Endometrial microvascular endothelial cells (primary cell): ENCODE data around the gene ILK. TPM values are rescaled to one million over a fixed set of nuclear protein-coding genes. Genes with fewer than 3 reads are reported as not detected.

Experiments
- in situ Hi-C: cut with HindIII; loops from 2 replicates; pipeline ENCODE4 v1.10.0; 2017; ENCODE audit warnings: low sequenced_read_pairs, low pct_unique_long_range_greater_than_20kb; ENCODE audit errors: inconsistent ontology term
- total RNA-seq: library from RNA; depleted of rRNA; stranded (reverse); fragments of >200 nt; gene quantifications from one replicate; pipeline ENCODE4 v1.2.3, GENCODE V29; 2015; ENCODE audit errors: inconsistent ontology term

The ILK gene
- total RNA-seq, 1 donor from 2014 or later, result 247 TPM

DNA sequence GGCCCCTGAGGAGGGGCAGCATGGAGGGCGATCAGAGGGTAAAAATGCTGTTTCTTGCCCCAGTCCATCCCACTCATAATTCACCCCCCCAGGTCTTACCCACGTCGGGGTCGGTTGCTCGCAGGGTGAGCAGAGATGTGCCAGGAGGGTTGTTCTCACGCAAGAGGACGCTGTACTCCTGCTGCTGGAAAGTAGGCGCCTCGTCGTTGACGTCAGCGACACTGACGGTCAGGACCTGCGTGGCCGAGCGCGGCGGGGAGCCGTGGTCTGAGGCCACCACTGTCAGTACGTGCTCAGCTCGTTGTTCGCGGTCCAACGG is 26.0 kb downstream of the ILK start:
- in situ Hi-C loops, result no loop called here

DNA sequence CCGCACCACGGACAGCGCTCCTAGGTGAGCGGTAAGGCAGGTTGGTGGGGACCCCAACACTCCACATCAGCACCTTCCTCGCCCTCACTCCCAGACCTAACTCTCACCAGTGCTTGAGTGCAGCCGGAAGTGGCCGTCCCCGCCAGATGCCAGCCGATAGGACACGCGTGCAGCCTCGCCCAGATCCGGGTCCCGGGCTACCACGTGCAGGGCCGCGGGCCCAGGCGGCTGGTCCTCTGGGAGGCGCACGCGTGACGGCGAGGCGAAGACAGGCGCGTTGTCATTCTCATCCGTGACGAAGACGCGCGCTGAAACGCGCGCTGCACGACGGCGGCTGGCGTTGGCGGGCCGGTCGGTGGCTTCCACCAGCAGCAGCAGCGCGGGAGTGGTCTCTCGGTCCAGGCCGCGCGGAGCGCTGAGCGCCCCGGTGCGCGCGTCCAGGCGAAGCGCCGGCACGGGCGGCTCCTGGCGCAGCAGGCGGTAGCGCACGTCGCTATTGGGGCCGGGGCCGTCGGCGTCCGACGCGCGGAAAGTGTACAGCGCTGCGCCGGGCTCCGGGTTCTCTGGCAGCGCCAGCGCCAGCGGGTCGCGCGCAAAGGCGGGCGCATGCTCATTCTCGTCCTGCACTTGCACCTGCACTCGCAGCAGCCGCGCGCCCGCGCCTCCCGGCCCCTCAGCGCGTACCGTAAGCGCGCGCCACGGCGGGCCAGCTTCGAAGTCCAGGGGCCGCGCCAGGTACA is 26.5 kb downstream of the ILK start:
- in situ Hi-C loops, result no loop called here

DNA sequence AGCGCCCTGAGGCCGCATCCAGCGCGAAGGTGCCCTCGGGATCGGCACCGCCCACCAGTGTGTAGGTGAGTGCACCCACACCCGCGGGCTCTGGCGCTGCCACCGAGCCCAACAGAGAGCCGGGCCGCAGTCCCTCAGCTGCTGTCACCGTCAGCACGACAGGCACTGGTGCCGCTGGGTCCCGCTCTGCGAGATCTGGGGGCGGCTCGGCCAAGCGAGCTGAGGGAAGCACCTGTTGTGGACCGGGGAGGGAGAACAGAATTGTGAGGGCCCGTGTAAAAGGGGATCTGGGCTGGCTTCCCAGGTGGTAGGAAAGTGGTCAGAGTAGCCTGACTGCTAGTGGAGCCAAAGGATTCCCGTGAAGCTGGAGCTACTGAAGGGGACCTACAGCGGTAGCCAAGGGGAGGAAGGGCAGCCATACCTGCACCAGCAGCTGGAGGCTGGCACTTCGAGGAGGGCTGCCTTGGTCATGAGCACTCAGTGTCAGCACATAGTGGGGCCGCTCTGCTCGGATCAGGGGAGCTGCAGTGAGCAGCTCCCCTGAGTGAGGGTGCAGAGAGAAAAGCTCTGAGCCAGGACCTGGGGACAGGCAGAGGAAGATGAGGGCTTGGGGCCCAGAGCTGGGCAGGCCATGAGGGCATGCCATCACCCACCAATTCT is 27.2 kb downstream of the ILK start:
- in situ Hi-C loops, result no loop called here

DNA sequence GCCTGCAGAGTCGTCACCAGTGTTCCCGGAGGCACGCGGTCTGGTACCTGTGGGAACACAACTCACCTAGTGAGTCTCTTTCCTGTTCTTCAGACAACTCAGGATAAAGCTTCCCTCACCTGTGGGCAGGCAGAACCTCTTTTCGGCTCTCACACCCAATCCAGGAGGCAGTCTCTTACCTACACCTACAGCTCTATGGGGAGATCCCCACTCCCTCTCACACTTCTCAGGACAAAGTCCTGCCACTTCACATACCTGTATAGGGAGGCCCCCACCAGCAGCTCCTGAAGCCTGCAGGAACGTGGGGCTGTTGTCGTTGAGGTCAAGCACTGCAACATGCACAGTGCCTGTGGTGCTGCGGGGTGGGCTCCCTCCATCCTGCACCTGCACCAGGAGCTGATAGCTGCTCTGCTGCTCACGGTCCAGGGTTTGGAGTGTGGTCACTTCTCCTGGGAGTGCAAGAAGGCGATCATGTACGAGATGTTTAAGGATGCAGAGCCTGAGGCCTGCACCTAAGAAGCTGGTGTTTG is 27.9 kb downstream of the ILK start:
- in situ Hi-C loops, result no loop called here

DNA sequence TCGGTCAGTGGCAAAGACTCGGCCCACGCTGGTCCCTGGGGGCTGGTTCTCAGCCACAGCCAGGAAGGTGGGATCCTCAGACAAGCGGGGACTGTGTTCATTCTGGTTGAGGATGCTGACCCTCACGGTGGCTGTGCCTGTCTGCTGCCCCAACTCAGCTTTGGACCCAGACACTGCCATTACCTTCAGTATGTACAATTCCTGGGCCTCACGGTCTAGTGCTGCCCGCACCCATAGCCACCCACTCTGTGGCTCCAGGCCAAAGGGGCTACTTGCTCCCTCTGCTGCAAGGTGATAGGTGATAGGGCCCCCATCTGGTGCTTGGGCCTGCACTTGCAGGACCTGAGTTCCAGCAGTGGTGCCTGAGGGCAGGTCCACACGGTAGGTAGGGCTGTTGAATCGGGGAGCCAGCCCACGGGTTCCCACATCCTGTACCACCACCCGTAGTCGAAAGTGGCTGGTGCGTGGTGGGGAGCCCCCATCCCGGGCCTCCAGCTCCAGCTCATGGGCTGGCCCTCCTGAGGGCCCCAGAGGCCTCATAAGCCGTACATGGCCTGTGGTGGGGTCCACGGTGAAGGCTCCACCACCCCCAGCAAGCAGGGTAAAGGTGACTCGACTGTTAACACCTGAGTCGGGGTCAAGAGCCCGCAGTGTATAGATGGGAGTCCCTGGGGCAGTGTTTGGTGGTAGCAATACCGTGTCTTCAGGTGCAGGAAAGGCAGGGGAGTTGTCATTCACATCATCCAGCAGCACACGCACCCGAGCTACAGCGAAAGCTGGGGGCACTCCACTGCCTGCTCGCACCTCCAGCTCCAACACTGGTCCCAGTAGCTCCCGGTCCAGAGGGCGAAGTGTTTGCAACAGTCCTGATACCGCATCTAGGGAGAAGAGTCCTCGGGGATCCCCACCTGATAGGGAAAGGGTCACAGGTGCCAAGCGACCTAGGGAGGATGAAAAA is 28.8 kb downstream of the ILK start:
- in situ Hi-C loops, result no loop called here

DNA sequence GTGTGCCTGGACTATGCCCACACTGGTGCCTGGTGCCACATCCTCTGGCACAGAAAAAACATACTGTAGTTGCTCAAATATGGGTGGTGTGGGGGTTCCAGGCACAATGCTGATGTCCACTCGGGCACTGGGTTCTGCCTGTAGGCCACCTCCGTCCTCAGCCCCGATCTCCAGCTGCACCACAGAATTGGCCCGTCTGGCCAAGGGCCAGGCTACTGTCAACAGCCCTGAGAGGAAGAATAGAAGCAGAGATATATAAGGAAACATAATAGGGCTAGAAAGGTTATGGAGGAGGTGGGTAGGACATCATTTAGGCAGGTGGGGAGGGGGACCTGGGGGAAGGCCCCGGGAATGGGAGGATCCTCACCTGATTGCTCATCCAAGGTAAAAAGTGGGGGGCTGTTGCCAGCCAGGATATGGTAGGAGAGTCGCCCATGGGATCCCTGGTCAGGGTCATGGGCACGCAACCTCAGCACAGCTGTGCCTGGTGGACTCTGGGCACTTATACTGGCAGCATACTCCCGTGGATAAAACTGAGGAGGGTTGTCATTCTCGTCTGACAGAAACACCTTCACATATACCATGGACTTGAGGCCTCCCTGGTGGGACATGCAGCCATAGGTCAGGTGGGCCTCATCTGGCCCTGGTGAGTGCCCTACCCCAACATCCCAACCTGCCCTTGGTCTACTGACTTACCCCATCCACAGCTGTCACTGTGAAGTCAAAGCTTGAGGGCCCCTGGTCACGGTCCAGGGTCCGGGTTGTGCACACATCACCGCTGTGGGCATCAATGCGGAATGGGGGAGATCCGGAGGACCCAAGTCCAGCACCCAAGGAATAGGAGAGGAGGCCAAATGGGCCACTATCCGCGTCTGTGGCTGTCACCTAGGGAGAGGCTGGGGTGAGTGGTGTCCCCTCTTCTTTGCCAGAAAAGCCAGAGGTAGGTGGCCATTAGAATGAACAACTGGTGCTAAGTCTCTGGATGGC is 30.1 kb downstream of the ILK start:
- in situ Hi-C loops, result no loop called here

DNA sequence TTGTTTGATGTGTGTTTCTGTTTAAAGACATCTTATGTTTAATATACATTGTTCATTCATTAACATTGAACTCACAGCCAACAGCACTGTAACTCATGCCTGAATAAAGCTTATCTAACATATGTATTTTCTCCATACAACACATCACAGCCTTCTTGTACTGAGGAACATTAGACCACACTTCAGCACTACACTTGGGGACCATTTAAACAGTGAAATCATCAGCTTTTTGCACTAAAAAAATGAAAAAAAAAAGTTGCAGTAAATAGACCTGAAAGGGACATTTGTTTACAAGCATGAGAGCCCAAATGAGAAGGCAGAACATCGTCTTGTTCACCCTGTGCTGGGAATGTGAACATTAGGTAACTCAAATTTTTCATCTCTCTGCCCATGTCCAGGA is 31.0 kb downstream of the ILK start:
- in situ Hi-C loops, result no loop called here

DNA sequence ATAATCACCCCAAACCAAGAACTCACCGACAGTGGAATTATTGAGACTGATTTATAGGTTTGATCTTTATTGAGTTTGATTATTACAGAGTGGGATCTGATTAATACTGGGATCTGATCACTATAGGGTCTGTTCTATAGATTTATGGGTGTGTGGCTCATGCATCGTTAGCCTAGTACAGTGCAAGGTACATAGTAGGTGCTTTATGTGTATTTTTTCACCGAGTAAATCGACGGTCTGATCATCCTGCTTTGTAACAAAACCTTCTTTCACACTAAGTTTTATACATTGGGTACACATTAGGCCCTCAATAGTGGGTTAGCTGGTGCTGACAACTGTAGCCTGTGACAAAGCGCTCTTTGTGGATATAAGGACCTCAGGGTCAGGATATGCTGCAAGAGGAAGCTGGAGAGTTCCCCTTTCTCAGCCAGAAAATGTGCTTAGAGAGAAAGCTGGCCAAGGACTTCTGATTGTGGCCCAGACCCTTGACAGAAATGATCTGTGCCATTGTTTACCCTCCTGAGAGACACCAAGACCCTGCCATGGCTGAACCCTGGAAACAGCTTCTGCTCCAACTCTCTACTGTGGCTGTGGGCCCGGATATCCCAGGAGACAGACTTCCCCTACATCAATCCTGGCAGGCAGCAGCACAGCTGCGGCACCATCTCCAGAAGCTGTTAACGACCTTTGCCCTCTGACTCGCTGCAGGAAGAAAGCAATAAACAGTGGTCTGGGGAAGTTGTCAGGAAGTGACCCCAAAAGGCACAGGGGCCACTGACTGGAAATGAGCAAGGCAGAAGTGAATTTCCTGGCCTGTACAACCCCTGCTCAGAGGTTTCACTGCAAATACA is 31.7 kb downstream of the ILK start:
- in situ Hi-C loops, result no loop called here

DNA sequence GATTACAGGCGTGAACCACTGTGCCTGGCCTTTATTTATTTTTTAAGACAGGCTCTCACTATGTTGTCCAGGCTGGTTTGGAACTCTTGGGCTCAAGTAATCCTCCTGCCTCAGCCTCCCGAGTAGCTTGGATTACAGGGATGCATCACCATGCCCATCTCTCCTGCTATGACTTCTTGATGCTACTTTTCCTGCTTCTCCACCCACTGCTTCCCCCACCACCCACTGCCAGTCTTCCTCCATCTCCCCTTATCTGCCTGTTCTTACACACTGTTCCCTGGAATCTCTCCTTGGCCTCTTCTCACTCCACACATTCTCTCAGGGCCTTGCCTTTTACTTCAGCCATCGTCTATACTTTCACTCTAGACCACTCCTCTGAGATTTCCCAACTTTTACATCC is 32.9 kb downstream of the ILK start:
- in situ Hi-C loops, result no loop called here

DNA sequence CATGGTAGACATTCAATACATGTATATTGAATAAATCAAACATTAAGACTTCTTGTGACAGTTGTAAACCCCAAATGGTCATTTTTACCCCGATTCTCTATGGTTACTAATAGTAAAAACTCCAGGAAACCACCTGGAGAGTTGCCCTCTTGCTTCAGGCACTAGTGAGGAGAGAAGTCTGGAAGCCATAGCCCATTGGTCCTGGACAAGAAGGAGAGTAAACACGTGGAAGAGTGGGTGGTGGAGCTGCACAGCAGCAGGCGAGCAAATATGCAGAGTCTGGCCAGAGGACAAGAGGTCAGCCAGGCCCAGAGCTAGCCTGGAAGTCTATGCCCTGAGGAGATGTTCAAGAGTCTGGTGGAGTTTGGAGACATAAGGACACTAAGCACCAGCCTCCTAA is 34.3 kb downstream of the ILK start:
- in situ Hi-C loops, result no loop called here

- in situ Hi-C loops, result no loop called here
These were observed 34.9 kb downstream of the ILK start for GRCh38 chr11:6638429-6638828.

GRCh38 chr11:6640036-6640984 is 36.7 kb downstream of the ILK start:
- in situ Hi-C loops, result no loop called here

GRCh38 chr11:6640985-6641701 is 37.6 kb downstream of the ILK start:
- in situ Hi-C loops, result no loop called here

- in situ Hi-C loops, result no loop called here
These were observed 39.4 kb downstream of the ILK start for GRCh38 chr11:6642957-6643356.

GRCh38 chr11:6646071-6646470 is 42.5 kb downstream of the ILK start:
- in situ Hi-C loops, result no loop called here

DNA sequence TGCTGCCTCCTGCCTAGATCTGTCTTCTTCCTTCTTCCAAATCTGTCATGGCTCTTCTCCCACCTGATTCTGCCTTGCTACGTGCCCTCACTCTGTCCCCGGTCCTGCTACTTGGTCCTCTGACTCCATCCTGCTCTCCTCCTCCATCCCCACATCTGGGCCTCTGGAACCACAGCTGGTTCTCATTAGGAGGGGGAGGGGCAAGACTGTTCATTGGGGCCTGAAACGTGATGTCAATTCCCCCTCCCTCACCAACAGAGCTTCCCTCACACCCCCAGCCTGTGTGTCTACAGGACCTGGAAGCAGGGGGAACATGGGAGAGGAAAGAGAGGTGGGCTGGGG is 43.0 kb downstream of the ILK start:
- in situ Hi-C loops, result no loop called here
